ENCODE results near the gene KRR1.

KRR1 gene

DNA sequence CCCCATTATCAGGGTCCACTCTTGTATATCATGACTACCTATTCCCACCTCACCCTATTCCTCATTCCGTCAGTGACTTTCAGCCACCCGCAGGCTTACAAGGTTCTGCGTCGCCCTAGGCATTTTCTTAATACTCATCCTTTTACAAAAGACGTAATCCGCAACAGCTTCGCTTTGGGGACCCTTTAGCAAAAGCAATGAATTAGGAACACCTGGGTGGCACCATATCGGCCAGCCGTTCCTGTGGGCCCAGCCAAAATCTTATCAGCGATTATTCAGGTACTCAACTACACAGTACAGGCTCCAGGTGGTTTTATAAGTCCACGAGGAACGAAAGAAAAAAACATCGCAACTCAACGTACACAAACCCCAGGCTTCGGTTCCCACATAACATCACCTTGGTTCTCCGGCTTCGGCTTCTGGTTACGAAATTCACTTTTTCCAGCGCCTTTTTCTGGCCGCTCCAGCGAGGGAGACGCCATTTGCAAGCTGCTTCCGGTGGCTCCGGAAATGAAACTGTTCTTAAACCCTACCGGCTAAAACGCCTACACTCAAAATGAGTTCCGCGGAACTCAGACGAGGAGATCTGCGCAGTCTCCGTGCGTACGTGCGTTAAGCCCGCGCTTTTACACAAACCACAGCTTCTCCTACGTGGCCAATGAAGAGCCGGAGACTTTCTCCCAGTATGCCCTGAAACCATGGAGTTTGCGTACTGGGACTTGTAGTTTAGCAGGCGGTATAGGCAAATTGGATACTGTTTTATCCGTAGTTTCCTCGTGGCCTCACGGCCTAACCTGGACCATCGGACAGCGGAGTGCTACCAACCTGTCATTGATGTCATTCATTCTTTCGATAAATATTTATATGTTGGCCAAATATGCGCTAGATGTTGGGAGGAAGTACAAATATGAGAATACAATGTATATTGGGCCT lies at the start of gene KRR1:
Gene KRR1 (minus strand): TSS at position 494 of the 933 bp plus-strand sequence. CDS start 12 bp downstream, at position 482.
- DNase-seq: peak; percentile 58 to 77 (median 72)

DNA sequence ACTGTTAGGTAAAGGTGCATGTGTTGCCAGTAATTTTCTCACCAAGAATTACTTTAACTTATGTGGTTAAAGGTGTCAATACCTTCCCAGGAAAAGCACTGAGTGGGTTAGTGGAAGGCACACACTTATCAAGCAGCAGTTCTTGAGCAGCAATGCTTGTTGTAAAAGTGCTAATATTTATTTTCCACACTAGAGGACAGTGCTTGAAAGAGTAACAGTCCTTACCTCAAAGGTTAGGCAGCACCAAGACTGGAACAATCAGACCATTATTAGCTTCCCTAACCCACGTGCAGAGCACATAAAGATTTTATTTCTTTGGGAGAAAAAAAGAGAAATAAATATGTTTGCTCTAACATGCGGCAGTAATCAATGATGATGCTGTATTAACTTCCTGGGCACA lies 48.8 kb upstream of the KRR1 start:
- no peak for DNase-seq

DNA sequence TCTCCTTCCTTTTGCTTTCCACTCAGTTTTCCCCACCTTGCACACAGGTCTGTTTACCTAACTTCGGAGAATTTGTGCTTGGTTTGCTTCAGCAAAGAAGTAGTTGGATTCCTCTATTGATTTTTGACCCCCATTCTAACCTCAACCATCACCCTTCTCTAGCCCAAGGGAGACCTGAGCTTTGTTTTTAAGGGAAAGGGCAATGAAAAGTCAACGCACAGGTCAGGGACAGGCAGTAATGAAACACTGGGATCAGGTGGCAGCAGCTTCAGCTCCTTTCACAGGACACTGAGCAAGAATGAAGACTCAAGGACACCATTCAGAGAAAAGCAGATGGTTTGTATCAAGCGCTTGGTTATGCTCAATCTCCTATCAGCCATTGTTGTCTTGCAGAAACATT lies 46.9 kb upstream of the KRR1 start:
- DNase-seq: no peak

DNA sequence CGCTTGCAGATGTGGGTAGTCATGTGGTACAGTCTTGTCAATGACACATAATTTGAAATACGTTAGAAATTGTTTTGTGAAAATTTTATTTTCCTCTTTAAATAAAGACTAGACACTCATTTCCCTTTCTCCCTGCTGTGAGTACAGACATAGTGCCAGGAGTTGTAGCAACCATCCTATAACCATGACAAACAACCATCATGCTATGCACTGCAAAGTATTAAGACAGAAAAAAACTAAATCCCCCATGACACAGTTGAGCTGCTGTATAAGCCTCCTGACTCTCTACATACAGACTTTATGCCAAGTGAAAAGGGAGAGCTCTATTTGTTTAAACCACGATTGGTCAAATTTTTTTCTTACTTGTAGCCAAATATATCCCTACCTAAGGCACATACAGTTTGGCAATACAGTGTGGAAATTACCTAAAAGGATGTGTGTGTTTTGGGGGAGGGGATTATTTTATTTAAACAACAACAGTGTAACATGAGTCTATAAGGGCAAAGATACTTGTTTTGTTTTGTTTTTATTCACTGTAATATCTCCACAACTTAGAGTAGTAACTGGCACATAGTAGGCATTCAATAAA lies 45.0 kb upstream of the KRR1 start:
- no peak for DNase-seq

DNA sequence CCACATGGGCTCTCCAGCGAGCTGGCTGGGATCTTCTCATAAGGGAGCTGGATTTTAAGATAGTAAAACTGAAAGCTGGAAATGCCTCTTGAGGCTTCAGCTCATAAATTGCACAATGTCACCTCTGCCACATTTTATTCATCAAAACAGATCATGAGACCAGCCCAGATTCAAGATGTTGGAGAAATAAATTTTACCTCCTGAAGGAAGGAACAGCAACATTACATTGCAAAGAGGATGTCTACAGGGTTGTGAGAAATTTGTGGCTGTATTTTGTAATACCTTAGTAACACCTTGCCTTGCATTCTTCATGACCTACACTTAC lies 43.1 kb upstream of the KRR1 start:
- DNase-seq: no peak

DNA sequence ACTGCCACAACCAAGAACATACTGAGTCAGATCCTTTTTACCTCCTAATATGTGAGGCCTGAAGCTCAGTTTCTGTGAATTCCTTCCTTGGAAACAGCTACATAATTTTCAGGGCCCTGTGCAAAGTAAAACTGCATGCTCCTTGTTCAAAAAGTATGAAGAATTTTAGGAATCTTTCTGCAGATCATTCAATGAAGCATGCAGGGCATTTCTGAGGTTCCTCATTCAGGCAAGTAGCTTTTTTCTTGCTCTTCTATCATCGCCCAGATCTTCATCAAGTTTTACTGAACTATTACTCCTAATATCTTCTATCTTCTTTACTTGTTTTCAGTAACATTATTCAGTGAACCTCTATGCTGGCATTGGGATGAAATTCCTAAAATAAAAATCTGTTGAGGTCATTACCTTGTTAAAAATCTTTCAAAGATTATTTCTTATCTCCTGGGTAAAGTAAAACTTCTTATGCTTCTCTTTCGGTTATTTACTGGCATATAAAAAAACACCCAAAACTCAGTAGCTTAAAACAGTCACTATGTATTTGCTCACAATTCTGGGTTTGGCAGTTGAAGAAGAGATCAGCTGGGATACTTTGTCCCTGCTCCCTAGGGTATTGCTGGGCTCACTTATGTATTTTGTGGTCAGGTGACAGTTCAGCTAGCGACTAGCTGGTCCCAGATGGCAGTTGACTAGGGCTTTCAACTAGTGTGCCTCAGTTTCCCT lies 42.6 kb upstream of the KRR1 start:
- DNase-seq: no peak

DNA sequence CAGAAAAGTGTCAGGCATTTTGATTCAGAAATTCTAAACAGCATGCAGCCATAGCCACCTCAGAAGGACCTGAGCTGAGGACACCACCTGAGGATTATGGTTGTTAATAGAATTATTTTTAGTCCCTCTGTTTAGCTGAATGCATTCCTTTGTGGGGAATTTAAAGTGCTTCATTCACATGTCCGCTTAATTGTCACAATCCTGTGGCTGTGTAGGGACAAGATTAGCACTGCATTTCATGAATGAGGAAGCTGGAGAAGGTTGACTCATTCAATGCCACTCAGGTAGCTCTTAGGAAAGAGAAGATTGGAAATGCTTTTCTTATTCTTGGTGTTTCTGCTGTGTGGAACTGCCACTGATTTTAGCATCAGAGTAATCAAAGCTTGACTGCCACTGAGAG lies 42.0 kb upstream of the KRR1 start:
- DNase-seq: no peak

DNA sequence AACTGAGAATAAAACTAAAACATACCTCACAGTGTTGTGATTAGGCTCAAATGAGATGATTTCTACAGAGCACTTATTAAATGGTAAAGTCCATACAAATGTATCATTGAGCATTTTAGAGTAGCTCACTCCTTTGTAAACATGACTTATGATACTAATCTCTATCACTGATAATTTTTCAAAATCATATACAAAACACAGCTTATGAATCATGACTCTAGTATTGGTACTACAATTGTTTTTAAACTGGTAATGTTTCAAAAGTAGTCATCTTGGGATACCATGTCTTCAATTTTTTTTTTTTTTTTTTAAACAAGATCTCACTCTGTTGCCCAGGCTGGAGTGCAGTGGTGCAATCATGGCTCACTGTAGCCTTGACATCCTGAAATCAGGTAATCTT lies 40.1 kb upstream of the KRR1 start:
- no peak for DNase-seq

DNA sequence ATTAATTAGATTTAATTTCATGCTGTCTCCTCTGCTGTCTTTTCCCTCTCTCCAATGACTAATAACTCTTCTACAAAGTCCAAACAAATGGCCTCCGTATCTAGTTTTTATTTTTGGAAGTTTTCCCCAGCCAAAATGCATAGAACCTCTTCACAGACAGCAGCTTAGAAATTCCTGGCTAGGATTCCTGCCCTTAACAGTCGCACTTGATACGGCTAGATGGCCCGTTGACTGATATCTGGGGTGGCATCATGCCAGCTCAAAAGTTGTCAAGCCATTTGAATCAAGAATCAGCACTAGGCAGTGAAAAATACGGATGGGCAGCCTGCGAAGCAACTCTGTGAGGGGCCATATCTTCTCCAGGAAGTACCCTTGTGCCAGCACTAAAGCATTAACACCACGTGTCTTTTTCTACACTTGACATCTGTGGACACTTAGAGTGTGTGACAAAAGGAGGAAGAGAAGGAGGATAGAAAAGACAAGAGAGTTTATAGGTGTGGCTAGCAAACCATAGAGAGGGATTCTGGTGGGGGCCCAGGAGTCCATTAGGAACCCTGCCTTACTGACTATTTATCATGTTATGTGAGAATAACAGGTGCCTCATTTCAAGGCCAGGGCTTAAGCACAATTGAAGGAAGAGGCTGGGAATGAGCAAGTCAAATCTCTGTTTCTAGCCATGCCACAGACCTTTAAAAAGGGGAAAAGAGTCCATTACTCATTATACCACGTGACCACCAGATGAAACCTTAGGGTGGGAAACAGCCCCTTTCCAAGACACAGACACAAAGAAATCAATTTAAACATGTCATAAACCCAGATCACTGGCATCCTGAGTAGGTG lies 39.2 kb upstream of the KRR1 start:
- DNase-seq: no peak

DNA sequence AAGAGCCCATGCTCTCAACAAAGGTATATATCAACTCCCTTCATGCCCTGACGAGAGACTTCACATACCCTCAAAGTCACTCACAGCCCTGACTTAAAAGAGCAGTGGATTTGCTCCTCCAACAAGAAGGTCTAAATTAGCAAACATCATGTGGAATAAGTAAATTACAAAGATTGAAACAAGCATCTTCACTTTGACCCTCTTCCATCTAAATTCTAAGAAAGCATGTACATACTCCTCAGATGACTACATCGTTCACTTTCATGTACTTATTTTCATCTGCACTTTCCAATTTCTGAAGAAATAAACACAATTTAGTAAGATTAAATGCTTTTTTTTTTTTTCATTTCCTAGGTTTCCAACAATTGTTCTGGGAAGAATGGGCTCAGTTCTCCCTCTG lies 38.6 kb upstream of the KRR1 start:
- no peak for DNase-seq

DNA sequence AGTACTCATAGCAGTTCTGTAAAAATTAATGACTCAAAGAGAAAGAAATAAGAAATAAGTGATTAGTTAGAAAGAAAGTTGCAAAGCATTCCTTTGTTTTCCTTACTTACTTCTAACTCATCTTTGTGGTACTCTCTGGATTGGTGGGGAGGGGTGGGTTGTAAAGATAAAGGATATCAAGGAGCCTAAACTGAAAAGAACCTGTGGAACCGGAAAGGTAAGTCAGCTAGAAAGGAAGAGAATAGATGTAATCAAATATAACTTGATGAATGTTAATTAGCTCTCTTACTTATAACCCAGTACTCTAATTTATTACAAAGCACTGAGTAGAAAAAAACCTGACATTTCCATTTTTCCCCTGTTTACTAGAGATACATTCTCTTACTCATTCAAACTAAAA lies 37.5 kb upstream of the KRR1 start:
- no peak for DNase-seq

DNA sequence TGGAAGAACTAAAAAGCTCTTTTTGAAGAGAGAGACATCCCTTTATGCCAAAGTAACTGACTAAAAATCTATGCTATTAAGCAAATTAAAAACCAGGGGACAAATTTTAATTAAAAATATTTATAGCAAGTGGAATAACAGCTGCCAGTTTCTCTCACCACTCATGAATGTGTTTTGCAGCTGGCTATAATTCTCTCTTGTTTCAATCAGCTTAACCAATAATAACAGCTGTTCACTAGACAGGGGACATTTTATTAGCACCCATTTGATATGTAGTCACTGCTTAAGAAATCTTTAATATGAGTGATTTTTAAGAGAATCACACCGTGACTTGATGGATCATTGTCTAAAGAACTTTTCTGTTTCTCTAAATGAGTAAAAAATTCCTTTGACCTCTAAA lies 34.2 kb upstream of the KRR1 start:
- DNase-seq: no peak

DNA sequence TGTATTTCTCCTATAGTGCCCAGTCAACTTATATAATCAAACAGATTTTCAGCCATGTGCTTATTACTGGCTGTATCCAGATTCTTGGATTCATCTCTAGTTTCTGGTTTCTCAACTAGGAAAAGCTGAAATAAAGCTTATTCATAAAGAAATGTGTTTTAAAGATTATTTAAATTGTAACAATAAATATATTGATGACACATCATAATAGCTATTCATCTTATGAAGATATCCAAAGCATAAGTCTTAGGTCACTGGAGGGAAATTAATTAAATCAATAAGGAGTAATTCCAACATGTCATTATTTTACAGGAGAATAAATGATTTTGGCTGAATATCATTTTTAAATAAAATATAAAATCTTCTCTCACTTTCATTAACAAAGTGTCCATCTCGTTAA lies 32.1 kb upstream of the KRR1 start:
- DNase-seq: no peak

DNA sequence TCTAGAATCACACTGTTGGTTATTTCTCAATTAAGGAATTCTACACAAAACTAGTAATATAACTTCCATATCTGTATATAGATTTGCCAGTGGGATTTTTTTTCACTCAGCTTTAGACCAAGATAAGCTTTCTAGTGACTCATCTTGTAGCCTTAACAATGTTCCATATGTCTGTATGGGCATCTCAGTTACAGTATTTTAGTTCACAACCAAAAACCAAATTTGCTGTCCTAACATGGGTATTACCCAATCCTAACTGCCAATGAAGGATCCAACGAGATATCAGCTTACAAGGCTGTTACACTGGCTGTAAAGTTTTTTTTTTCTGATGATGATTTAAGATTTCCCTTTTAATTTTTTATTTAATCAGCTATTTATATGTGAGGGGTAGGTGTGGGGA lies 31.5 kb upstream of the KRR1 start:
- no peak for DNase-seq

DNA sequence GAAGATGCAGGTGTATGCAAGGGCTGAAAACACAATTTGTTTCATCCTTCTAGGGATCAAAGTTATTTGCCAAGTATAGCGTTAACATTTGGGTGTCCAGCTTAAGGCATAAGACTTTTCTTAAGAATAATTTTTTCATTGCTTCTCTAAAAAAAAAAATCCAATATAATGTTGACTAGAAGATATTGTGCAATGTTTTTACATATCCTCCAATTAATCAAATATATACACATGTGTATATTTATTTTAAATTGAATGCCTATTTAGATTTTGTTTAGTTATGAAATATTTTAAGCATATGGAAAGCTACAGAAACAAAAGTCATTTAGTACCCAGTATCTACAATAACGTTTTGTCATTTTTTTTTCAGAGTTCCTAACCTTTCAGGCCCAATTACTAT lies 28.5 kb upstream of the KRR1 start:
- DNase-seq: no peak

DNA sequence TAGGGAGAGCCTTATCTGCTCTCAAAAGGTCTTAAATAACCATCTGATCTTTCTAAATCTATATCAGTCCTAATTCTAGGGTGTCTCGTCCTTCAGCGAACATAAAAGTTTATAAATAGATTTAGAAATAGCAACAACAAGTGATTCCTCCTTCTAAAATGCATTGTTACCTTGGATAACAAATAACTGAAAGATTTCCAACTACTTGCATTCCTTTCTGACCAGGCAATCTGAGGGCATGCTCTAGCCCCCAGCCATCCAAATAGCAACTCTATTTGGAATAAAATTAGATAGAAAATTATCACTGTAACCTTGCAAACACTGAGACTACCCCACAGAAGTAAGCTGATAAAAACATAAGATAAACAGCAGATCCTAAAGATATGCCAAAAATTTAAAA lies 21.8 kb upstream of the KRR1 start:
- no peak for DNase-seq

DNA sequence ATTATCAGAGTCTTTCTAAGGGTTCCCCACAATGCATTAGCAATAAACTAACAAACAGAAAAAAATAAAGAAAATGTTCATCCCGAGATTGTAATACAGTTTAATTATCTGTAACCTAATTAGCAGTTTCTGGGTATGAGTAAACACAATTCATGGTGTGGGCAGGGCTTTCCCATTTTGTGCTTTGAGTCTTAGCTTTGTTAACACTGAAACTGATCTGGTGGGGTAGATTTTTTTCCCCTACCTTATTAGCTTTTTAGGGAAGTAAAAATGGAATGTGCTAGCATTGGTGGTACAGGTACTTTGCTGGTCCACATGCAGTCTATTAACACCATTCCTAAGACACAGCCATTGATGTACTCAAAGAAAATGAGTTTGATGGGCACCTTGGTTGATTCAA lies 18.4 kb upstream of the KRR1 start:
- DNase-seq: no peak

DNA sequence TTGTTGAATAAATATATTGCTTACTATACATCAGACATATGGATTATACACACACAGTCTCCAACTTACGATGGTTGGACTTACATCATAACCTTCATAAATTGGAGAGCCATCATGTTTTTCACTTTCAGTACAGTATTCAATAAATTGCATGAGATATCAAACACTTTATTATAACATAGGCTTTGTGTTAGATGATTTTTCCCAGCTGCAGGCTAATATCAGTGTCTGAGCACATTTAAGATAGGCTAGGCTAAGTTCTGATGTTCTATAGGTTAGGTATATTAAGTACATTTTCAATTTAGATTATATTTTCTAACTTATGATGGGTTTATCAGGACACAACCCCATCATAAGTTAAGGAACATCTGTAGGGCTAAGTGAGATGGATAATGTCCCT lies 17.9 kb upstream of the KRR1 start:
- DNase-seq: no peak

DNA sequence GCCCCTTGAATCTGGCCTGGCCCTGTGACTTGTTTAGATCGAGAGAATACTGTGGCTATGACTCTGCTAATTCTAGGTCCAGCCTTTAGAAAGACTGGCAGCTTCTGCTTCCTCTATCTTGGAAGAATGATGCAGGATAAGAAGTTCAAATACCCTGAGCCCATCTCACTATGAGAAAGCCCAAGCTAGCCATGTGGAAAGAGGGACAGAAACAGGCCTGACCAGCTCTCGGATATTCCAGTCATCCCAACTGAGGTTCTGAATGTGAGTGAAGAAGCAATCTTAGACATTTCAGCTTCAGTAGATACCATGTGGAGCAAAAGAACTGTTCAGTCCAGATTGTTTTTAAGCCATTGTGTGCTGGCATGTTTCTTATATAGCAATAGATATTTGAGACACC lies 17.3 kb upstream of the KRR1 start:
- no peak for DNase-seq

DNA sequence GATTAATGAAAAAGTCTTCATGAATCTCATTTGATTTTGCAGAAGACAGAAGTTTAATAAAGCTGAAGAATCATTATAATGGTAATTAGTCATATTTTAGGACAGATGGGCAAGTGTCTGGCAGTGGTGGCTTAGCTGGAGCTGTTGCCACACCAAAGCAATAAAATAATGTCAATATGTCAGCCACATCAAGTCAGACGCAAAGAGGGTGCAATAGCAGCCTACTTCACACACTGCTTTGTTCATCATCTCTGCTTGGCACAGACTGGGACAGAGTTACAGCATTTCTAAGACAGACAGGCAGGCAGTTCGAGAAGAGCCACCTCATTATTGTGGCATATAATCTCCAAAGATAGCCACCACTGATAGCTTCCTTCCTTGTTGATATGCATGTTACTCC lies 16.9 kb upstream of the KRR1 start:
- DNase-seq: no peak

DNA sequence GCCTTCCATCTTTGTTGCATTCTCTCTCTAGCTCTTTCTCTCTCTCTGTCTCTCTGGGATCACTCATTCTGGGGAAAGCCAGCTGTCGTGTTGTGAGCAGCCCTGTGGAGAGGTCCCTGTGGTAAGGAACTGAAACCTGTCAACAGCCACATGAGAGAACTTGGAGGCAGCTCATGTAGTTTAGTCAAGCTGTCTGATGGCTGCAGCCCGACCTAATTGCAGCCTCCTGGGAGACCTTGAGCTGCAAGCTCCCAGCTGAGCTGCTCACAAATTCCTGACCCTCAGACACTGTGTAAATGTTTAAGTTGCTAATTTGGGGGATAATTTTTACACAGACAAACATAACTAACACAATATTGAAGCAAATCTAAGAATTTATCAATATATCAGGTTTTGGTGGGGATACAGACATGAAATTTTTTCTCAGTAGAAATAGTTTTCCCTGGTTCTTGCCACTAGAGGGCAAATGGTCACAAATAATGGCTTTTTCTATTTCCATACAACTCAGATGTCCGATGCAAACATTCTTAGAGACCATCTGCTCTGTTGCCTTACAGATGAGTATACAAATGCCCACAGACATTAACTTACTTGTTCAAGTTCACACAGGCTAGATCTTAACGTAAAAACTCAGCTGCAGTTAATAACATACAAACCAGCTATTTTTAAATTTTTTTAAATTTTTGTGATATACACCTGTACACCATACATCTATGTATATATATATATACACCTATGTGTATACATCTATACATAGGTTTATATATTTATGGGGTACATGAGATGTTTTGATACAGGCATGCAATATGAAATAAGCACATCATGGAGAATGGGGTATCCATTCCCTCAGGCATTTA lies 15.5 kb upstream of the KRR1 start:
- DNase-seq: no peak

DNA sequence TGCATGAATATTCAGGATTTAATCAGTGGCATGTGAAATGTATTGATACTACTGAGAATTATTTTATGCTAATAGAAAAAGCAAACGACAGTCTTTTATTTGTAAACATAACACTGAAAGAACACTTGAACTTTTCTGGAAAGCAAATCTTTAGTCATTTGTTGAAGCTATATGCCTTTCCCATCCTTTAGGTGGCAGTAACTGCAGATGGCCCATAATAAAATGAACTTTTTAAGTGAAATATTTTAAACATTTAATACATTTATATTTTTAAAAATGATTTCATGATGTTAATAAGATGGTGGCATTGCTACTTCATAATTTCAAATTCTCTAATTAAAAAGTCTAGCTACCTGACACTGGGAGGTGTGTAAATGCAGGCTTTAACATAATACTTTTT lies 13.9 kb upstream of the KRR1 start:
- no peak for DNase-seq
